ENCODE measurements around the gene FBXW10. TPM values are rescaled to one million over a fixed set of nuclear protein-coding genes. Genes with fewer than 3 reads are reported as not detected.
"Not testable (repeated sequence)": the region's sequence is repeated elsewhere in the genome, so short reads cannot be mapped to it uniquely, and the experiment has no call there.

FBXW10 gene
- total and polyA plus RNA-seq, 7 experiments from 2014 or later: 0.07 TPM; not detected in 6

- DNase-seq; ATAC-seq; H3K27me3 Mint-ChIP-seq; H3K9me3 Mint-ChIP-seq; CTCF ChIA-PET; H3K4me1 ChIP-seq (ENCODE audit: control insufficient read depth in 2 of 2, insufficient read depth in 2 of 2, low read length in 2 of 2); H3K9me3 ChIP-seq (ENCODE audit: control insufficient read depth in 2 of 3, low read length in 3 of 3); H3K4me3 ChIP-seq (ENCODE audit: low read length); H3K4me3 Mint-ChIP-seq; intact Hi-C loops (cut with micrococcal nuclease); POLR2A ChIA-PET; H3K27me3 ChIP-seq (ENCODE audit: control insufficient read depth in 2 of 2, insufficient read depth in 2 of 2, low read length in 2 of 2); H3K27ac ChIP-seq (ENCODE audit: low read depth, low read length): not testable (repeated sequence)
- H3K36me3 Mint-ChIP-seq: peaks cover 0 to 23% (median 9%) of the 10 kb centered on the region in 5 donors
- H3K4me1 Mint-ChIP-seq: peaks cover 0 to 16% (median 9%) of the 10 kb centered on the region in 7 donors
- peak overlapping the region in 1 of 9 donors; percentile 67 for H3K27ac Mint-ChIP-seq
- peaks cover 0 to 12% (median 0%) of the 10 kb centered on the region in 3 experiments for H3K36me3 ChIP-seq (ENCODE audit: control insufficient read depth in 2 of 3, insufficient read depth in 3 of 3, low read length in 3 of 3)
Observed at GRCh38 chr17:18794841-18795240, 51.0 kb downstream of the FBXW10 start.

GRCh38 chr17:18796887-18797286, 53.0 kb downstream of the FBXW10 start:
- H3K4me1 ChIP-seq (ENCODE audit: control insufficient read depth in 2 of 2, insufficient read depth in 2 of 2, low read length in 2 of 2); POLR2A ChIA-PET; CTCF ChIA-PET; ATAC-seq; H3K9me3 ChIP-seq (ENCODE audit: control insufficient read depth in 2 of 3, low read length in 3 of 3); H3K27ac ChIP-seq (ENCODE audit: low read depth, low read length); DNase-seq; H3K27me3 Mint-ChIP-seq; H3K27me3 ChIP-seq (ENCODE audit: control insufficient read depth in 2 of 2, insufficient read depth in 2 of 2, low read length in 2 of 2); H3K4me3 Mint-ChIP-seq; intact Hi-C loops (cut with micrococcal nuclease); H3K4me3 ChIP-seq (ENCODE audit: low read length); H3K9me3 Mint-ChIP-seq; H3K27ac Mint-ChIP-seq: not testable (repeated sequence)
- H3K36me3 ChIP-seq (ENCODE audit: control insufficient read depth in 2 of 3, insufficient read depth in 3 of 3, low read length in 3 of 3): peaks cover 0 to 12% (median 0%) of the 10 kb centered on the region in 3 experiments
- peaks cover 0 to 12% (median 8%) of the 10 kb centered on the region in 7 donors for H3K4me1 Mint-ChIP-seq
- peaks cover 0 to 28% (median 13%) of the 10 kb centered on the region in 5 donors for H3K36me3 Mint-ChIP-seq

- H3K27me3 ChIP-seq (ENCODE audit: control insufficient read depth in 2 of 2, insufficient read depth in 2 of 2, low read length in 2 of 2); DNase-seq; H3K4me1 Mint-ChIP-seq; H3K36me3 ChIP-seq (ENCODE audit: control insufficient read depth in 2 of 3, insufficient read depth in 3 of 3, low read length in 3 of 3); H3K4me3 ChIP-seq (ENCODE audit: low read length); H3K27ac Mint-ChIP-seq; H3K9me3 Mint-ChIP-seq; H3K4me1 ChIP-seq (ENCODE audit: control insufficient read depth in 2 of 2, insufficient read depth in 2 of 2, low read length in 2 of 2); intact Hi-C loops (cut with micrococcal nuclease); H3K27me3 Mint-ChIP-seq; CTCF ChIA-PET; H3K27ac ChIP-seq (ENCODE audit: low read depth, low read length); H3K4me3 Mint-ChIP-seq; ATAC-seq; H3K9me3 ChIP-seq (ENCODE audit: control insufficient read depth in 2 of 3, low read length in 3 of 3): not testable (repeated sequence)
- POLR2A ChIA-PET: interaction anchor here (0.6 kb wide), 1 partner anchor 10 kb away, joined by 3 read pairs; no protein-coding TSS in a partner anchor
- peaks cover 0 to 28% (median 18%) of the 10 kb centered on the region in 5 donors for H3K36me3 Mint-ChIP-seq
Observed at GRCh38 chr17:18803458-18804245, 59.8 kb downstream of the FBXW10 start.

- H3K4me3 ChIP-seq (ENCODE audit: low read length); CTCF ChIA-PET; ATAC-seq; H3K36me3 Mint-ChIP-seq; POLR2A ChIA-PET; H3K27me3 ChIP-seq (ENCODE audit: control insufficient read depth in 2 of 2, insufficient read depth in 2 of 2, low read length in 2 of 2); H3K27ac Mint-ChIP-seq; H3K4me3 Mint-ChIP-seq; H3K4me1 ChIP-seq (ENCODE audit: control insufficient read depth in 2 of 2, insufficient read depth in 2 of 2, low read length in 2 of 2); DNase-seq; H3K9me3 Mint-ChIP-seq; H3K9me3 ChIP-seq (ENCODE audit: control insufficient read depth in 2 of 3, low read length in 3 of 3); H3K4me1 Mint-ChIP-seq; H3K36me3 ChIP-seq (ENCODE audit: control insufficient read depth in 2 of 3, insufficient read depth in 3 of 3, low read length in 3 of 3); H3K27me3 Mint-ChIP-seq; H3K27ac ChIP-seq (ENCODE audit: low read depth, low read length): not testable (repeated sequence)
- intact Hi-C loops (cut with micrococcal nuclease): loop anchor here in 1 of 2 donors (10.0 kb wide), 1 partner anchor 189 kb away; the partner anchor contains the start of gene FAM83G
Observed at GRCh38 chr17:18815924-18816323, 72.1 kb downstream of the FBXW10 start.

GRCh38 chr17:18816489-18817371, 72.9 kb downstream of the FBXW10 start:
- H3K36me3 ChIP-seq (ENCODE audit: control insufficient read depth in 2 of 3, insufficient read depth in 3 of 3, low read length in 3 of 3); H3K36me3 Mint-ChIP-seq; H3K27me3 Mint-ChIP-seq; H3K4me3 Mint-ChIP-seq; H3K4me3 ChIP-seq (ENCODE audit: low read length); POLR2A ChIA-PET; H3K27ac ChIP-seq (ENCODE audit: low read depth, low read length); H3K9me3 Mint-ChIP-seq; H3K9me3 ChIP-seq (ENCODE audit: control insufficient read depth in 2 of 3, low read length in 3 of 3); H3K4me1 ChIP-seq (ENCODE audit: control insufficient read depth in 2 of 2, insufficient read depth in 2 of 2, low read length in 2 of 2); H3K27me3 ChIP-seq (ENCODE audit: control insufficient read depth in 2 of 2, insufficient read depth in 2 of 2, low read length in 2 of 2): not testable (repeated sequence)
- intact Hi-C loops (cut with micrococcal nuclease): loop anchor here in 1 of 2 donors (10.0 kb wide), 1 partner anchor 188 kb away; the partner anchor contains the start of gene FAM83G
- ATAC-seq (peak; percentile 82), DNase-seq (peak in 8 of 9 donors; percentile 24 to 75 (median 59))
- Mint-ChIP-seq H3K27ac (peak overlapping the region in 1 of 9 donors; percentile 33), H3K4me1 (peaks cover 4 to 14% (median 9%) of the 10 kb centered on the region in 7 donors)
- CTCF ChIA-PET: interaction anchor here (0.7 kb wide), 1 partner anchor 143 kb away, joined by 3 read pairs; no protein-coding TSS in a partner anchor

- H3K27ac ChIP-seq (ENCODE audit: low read depth, low read length); H3K4me1 ChIP-seq (ENCODE audit: control insufficient read depth in 2 of 2, insufficient read depth in 2 of 2, low read length in 2 of 2); DNase-seq; H3K36me3 Mint-ChIP-seq; H3K4me3 Mint-ChIP-seq; POLR2A ChIA-PET; H3K9me3 ChIP-seq (ENCODE audit: control insufficient read depth in 2 of 3, low read length in 3 of 3); H3K4me3 ChIP-seq (ENCODE audit: low read length); H3K27me3 ChIP-seq (ENCODE audit: control insufficient read depth in 2 of 2, insufficient read depth in 2 of 2, low read length in 2 of 2); intact Hi-C loops (cut with micrococcal nuclease); ATAC-seq; H3K9me3 Mint-ChIP-seq; H3K36me3 ChIP-seq (ENCODE audit: control insufficient read depth in 2 of 3, insufficient read depth in 3 of 3, low read length in 3 of 3); H3K27ac Mint-ChIP-seq: not testable (repeated sequence)
- H3K27me3 Mint-ChIP-seq: peaks cover 0 to 15% (median 4%) of the 10 kb centered on the region in 5 donors
- peaks cover 4 to 16% (median 9%) of the 10 kb centered on the region in 7 donors for H3K4me1 Mint-ChIP-seq
- CTCF ChIA-PET: interaction anchor here (0.7 kb wide), 1 partner anchor 1817 kb away, joined by 3 read pairs; no protein-coding TSS in a partner anchor
Observed at GRCh38 chr17:18821430-18821829, 77.6 kb downstream of the FBXW10 start.

Data from naive thymus-derived CD4-positive, alpha-beta T cell (primary cell).